SK-N-SH (cell line): Measurements from ENCODE around the gene OTOP3.

Source experiments
- CHD2 ChIP-seq: fragments of 150-350 bp; IDR thresholded peaks from 2 replicates; pipeline ENCODE4 v1.6.1; 2018; ENCODE audit warnings: low read length; ENCODE audit not compliant: partially characterized antibody
- CTCF ChIP-seq: fragments of 200-600 bp; sonication (generic); IDR thresholded peaks from 2 replicates; pipeline ENCODE4 v1.6.1; 2017; ENCODE audit warnings: antibody characterized with exemption, mild to moderate bottlenecking, moderate library complexity
- EP300 ChIP-seq, 2 experiments: IDR thresholded peaks; 2 replicates each; pipeline versions ENCODE4 v1.4.0 to v1.6.1; 2012; ENCODE audit warnings: borderline replicate concordance in 1 of 2, low read depth in 1 of 2, low read length in 1 of 2
- EZH2phosphoT487 ChIP-seq: fragments of 200-600 bp; sonication (generic); IDR thresholded peaks from 2 replicates; pipeline ENCODE4 v1.6.1; 2017; ENCODE audit warnings: low read depth, mixed run types, mild to moderate bottlenecking, antibody characterized with exemption, moderate library complexity, borderline replicate concordance
- FOXM1 ChIP-seq: IDR thresholded peaks from 2 replicates; pipeline ENCODE4 v1.4.0; 2012; ENCODE audit warnings: low read depth, mild to moderate bottlenecking
- MEF2A ChIP-seq: IDR thresholded peaks from 2 replicates; pipeline ENCODE4 v1.4.0; 2012; ENCODE audit warnings: low read depth, borderline replicate concordance
- POLR2AphosphoS5 ChIP-seq: IDR thresholded peaks from 2 replicates; pipeline ENCODE4 v1.6.1; 2012; ENCODE audit warnings: low read depth, low read length
- RAD21 ChIP-seq: IDR thresholded peaks from 2 replicates; pipeline ENCODE4 v1.6.1; 2012; ENCODE audit warnings: mild to moderate bottlenecking, low read length
- SIN3A ChIP-seq: IDR thresholded peaks from 2 replicates; pipeline ENCODE4 v1.6.1; 2012; ENCODE audit warnings: low read depth, mild to moderate bottlenecking, low read length, moderate library complexity, borderline replicate concordance
- TCF12 ChIP-seq: IDR thresholded peaks from 2 replicates; pipeline ENCODE4 v1.4.0; 2012
- TEAD4 ChIP-seq: IDR thresholded peaks from 2 replicates; pipeline ENCODE4 v1.4.0; 2012; ENCODE audit warnings: mild to moderate bottlenecking, borderline replicate concordance; ENCODE audit not compliant: insufficient read depth
- USF2 ChIP-seq: fragments of 150-350 bp; IDR thresholded peaks from 2 replicates; pipeline ENCODE4 v1.6.1; 2017; ENCODE audit warnings: antibody characterized with exemption, low read length, low read depth, borderline replicate concordance
- YY1 ChIP-seq: IDR thresholded peaks from 2 replicates; pipeline ENCODE4 v1.4.0; 2012; ENCODE audit warnings: low read depth, mild to moderate bottlenecking
- ZBTB33 ChIP-seq: IDR thresholded peaks from 2 replicates; pipeline ENCODE4 v1.4.0; 2012; ENCODE audit warnings: low read depth, borderline replicate concordance

- TF ChIP-seq ZBTB33 (no peak), USF2 (no peak), CTCF (no peak), FOXM1 (no peak), YY1 (no peak), POLR2AphosphoS5 (no peak), CHD2 (no peak), EP300 (IDR thresholded peaks at IDR 0.05; ENCODE audit: borderline replicate concordance in 1 of 2, low read depth in 1 of 2, low read length in 1 of 2) (no peak), TEAD4 (no peak), SIN3A (no peak), RAD21 (no peak), MEF2A (no peak), TCF12 (no peak), EZH2phosphoT487 (no peak)
Observed at GRCh38 chr17:74951680-74952421, 16.2 kb downstream of the OTOP3 start.
